Natural killer cell (primary cell): ENCODE measurements around the gene STAM. TPM values are rescaled to one million over a fixed set of nuclear protein-coding genes. Genes with fewer than 3 reads are reported as not detected.

Source experiments
- ATAC-seq, 3 donors: fragments of 150-1000 bp in 2 of 3; fragments of 200-7000 bp in 1 of 3; cut with Tn5 transposase; 1 replicate in 1 of 3; 2 replicates in 2 of 3; pipeline ENCODE4 v1.10.0; 2021; ENCODE audit warnings: mild to moderate bottlenecking in 2 of 3, moderate library complexity in 2 of 3
- DNase-seq, 2 donors: peaks; one replicate each; pipeline versions ENCODE4 v3.0.0 to v3.0.0-alpha.2; 2013 to 2021; ENCODE audit warnings: mixed read lengths in 1 of 2
- H3K27ac ChIP-seq: one replicate; pipeline ENCODE4 v1.5.1; 2013; ENCODE audit warnings: mild to moderate bottlenecking, low read length
- H3K27me3 ChIP-seq: one replicate; pipeline ENCODE4 v1.6.1; 2013; ENCODE audit warnings: low read length; ENCODE audit not compliant: control insufficient read depth, insufficient read depth
- H3K36me3 ChIP-seq: one replicate; pipeline ENCODE4 v1.6.1; 2013; ENCODE audit warnings: low read length; ENCODE audit not compliant: control insufficient read depth, insufficient read depth
- H3K4me1 ChIP-seq: one replicate; pipeline ENCODE4 v1.6.1; 2013; ENCODE audit warnings: low read length; ENCODE audit not compliant: control insufficient read depth, insufficient read depth
- H3K4me3 ChIP-seq: one replicate; pipeline ENCODE4 v1.5.1; 2013; ENCODE audit warnings: low read length
- H3K9me3 ChIP-seq: one replicate; pipeline ENCODE4 v1.6.1; 2013; ENCODE audit warnings: low read length; ENCODE audit not compliant: control insufficient read depth, insufficient read depth
- H3K27ac Mint-ChIP-seq, 2 donors: one replicate each; pipeline ENCODE4 v1.8.0; 2022; ENCODE audit warnings: mild to moderate bottlenecking in 2 of 2, mixed read lengths in 2 of 2, moderate library complexity in 1 of 2
- H3K27me3 Mint-ChIP-seq, 2 donors: one replicate each; pipeline ENCODE4 v1.8.0; 2022; ENCODE audit warnings: low read depth in 2 of 2, mixed read lengths in 2 of 2
- H3K36me3 Mint-ChIP-seq: one replicate; pipeline ENCODE4 v1.8.0; 2022; ENCODE audit warnings: mixed read lengths
- H3K4me1 Mint-ChIP-seq, 2 donors: one replicate each; pipeline ENCODE4 v1.8.0; 2022; ENCODE audit warnings: mixed read lengths in 2 of 2
- H3K4me3 Mint-ChIP-seq: one replicate; pipeline ENCODE4 v1.8.0; 2022; ENCODE audit warnings: mild to moderate bottlenecking, moderate library complexity, mixed read lengths
- H3K9me3 Mint-ChIP-seq, 2 donors: one replicate each; pipeline ENCODE4 v1.8.0; 2022; ENCODE audit warnings: mixed read lengths in 2 of 2
- CTCF ChIP-seq: fragments of 200-600 bp; IDR thresholded peaks from one replicate; pipeline ENCODE4 v1.8.0; 2022; ENCODE audit warnings: antibody characterized with exemption
- WGBS: methylation state at CpG from one replicate; pipeline ENCODE4 v1.1.7; 2013; ENCODE audit warnings: missing lambda C conversion rate; ENCODE audit not compliant: insufficient coverage; 5-methylcytosine and 5-hydroxymethylcytosine counted together
- intact Hi-C: fragments of 100-400 bp; cut with micrococcal nuclease; formaldehyde crosslinking; loops from one replicate; pipeline ENCODE4 v1.14.2; 2022
- total RNA-seq, 4 donors: library from RNA; stranded (reverse); fragments of 120-200 nt in 1 of 4; gene quantifications; one replicate each; pipeline versions ENCODE4 v1.2.3 to v1.2.4, GENCODE V29; 2013 to 2022

The STAM gene
- total RNA-seq, 3 donors from 2014 or later (not counting 1 experiment from before 2014, with no cell fraction given): 37.8 to 40.2 (median 38.6) TPM

GRCh38 chr10:17693009-17693408 lies 49.1 kb downstream of the STAM start:
- Mint-ChIP-seq H3K27ac (no peak overlapping the region), H3K9me3 (no peaks in the 10 kb centered on the region), H3K4me1 (peaks cover 5% of the 10 kb centered on the region in 2 donors), H3K4me3 (no peak overlapping the region), H3K36me3 (peaks cover 13% of the 10 kb centered on the region), H3K27me3 (no peaks in the 10 kb centered on the region)
- 80% methylated on average over 1 of the region's 1 CpG for WGBS
- no peak for TF ChIP-seq CTCF
- Histone ChIP-seq H3K9me3 (no peaks in the 10 kb centered on the region), H3K36me3 (peaks cover 31% of the 10 kb centered on the region), H3K27ac (no peak overlapping the region), H3K4me3 (no peak overlapping the region), H3K27me3 (no peaks in the 10 kb centered on the region), H3K4me1 (no peaks in the 10 kb centered on the region)
- DNase-seq (no peak), ATAC-seq (no peak)
- intact Hi-C loops: no loop called here

- no peak overlapping the region for H3K4me3 ChIP-seq
- H3K9me3 ChIP-seq: no peaks in the 10 kb centered on the region
- H3K36me3 ChIP-seq: peaks cover 39% of the 10 kb centered on the region
- 100% methylated on average over 4 of the region's 4 CpGs for WGBS
- Mint-ChIP-seq H3K4me3 (no peak overlapping the region), H3K9me3 (no peaks in the 10 kb centered on the region), H3K36me3 (peaks cover 9% of the 10 kb centered on the region), H3K27ac (no peak overlapping the region), H3K27me3 (no peaks in the 10 kb centered on the region), H3K4me1 (peaks cover 5% of the 10 kb centered on the region in 2 donors)
- DNase-seq (no peak), ATAC-seq (no peak)
- no peaks in the 10 kb centered on the region for H3K4me1 ChIP-seq
- TF ChIP-seq CTCF: no peak
- H3K27ac ChIP-seq: no peak overlapping the region
- intact Hi-C loops: no loop called here
- no peaks in the 10 kb centered on the region for H3K27me3 ChIP-seq
Measured at GRCh38 chr10:17698696-17699095, 54.7 kb downstream of the STAM start.

GRCh38 chr10:17701301-17701700 lies 57.4 kb downstream of the STAM start:
- H3K36me3 Mint-ChIP-seq: no peaks in the 10 kb centered on the region
- H3K27ac Mint-ChIP-seq: no peak overlapping the region
- no peak for TF ChIP-seq CTCF
- Histone ChIP-seq H3K27ac (no peak overlapping the region), H3K27me3 (no peaks in the 10 kb centered on the region), H3K9me3 (no peaks in the 10 kb centered on the region), H3K4me1 (no peaks in the 10 kb centered on the region), H3K4me3 (no peak overlapping the region), H3K36me3 (peaks cover 31% of the 10 kb centered on the region)
- 100% methylated on average over 2 of the region's 3 CpGs for WGBS
- no peaks in the 10 kb centered on the region for H3K9me3 Mint-ChIP-seq
- ATAC-seq: no peak
- H3K4me1 Mint-ChIP-seq: no peaks in the 10 kb centered on the region
- no peak for DNase-seq
- intact Hi-C loops: no loop called here
- H3K27me3 Mint-ChIP-seq: no peaks in the 10 kb centered on the region
- H3K4me3 Mint-ChIP-seq: no peak overlapping the region

- H3K36me3 Mint-ChIP-seq: no peaks in the 10 kb centered on the region
Measured at GRCh38 chr10:17703706-17704105, 59.8 kb downstream of the STAM start.

More at GRCh38 chr10:17703706-17704105, 59.8 kb downstream of the STAM start:
- no peaks in the 10 kb centered on the region for H3K27me3 Mint-ChIP-seq
- DNase-seq: no peak
- intact Hi-C loops: no loop called here
- no peaks in the 10 kb centered on the region for H3K9me3 Mint-ChIP-seq
- Histone ChIP-seq H3K4me1 (no peaks in the 10 kb centered on the region), H3K9me3 (no peaks in the 10 kb centered on the region), H3K36me3 (peaks cover 37% of the 10 kb centered on the region), H3K27me3 (no peaks in the 10 kb centered on the region), H3K27ac (no peak overlapping the region), H3K4me3 (no peak overlapping the region)
- TF ChIP-seq CTCF: no peak
- H3K27ac Mint-ChIP-seq: no peak overlapping the region
- ATAC-seq: no peak
- no peaks in the 10 kb centered on the region for H3K4me1 Mint-ChIP-seq
- H3K4me3 Mint-ChIP-seq: no peak overlapping the region
- 100% methylated on average over 3 of the region's 3 CpGs for WGBS
